ENCODE measurements around the gene DHRSX. TPM values are rescaled to one million over a fixed set of nuclear protein-coding genes. Genes with fewer than 3 reads are reported as not detected.

Gene DHRSX
- total and polyA plus RNA-seq, 10 of the 15 experiments (the other 5 are each of a cell fraction or from before 2014, with no cell fraction given), result 1.7 to 39.5 (median 16.5) TPM

DNA sequence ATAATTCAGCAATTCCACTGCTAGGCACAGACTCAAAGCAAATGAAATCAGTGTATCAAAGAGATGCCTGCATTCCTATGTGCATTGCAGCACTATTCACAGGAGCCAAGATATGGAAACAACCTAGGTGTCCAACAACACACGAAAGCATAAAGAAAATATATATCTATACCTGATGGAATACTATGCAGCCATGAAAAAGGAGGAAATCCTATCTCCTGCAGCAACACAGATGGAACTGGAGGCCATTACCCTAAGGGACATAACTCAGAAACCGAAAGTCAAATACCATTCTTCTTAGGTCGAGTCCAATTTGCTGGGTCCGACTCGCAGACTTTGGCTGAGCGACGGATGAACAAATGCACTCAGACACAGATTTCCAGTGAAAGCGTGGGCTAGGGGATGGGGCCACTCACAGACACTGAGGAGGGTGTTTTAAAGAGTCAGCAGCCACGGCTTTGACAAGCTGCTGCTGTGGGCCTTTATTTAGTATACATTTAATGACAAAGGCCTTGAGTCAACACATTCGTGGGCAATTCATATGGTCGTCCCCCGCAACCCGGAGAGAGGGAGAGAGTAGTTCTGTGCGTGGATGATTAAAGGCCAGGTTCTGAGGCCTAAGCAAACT, 93.8 kb downstream of the DHRSX start:
- intact Hi-C loops (cut with micrococcal nuclease; ENCODE audit: unreplicated experiment) (no loop called here), in situ Hi-C loops (cut with MboI) (no loop called here)
- SMC1A ChIA-PET (ENCODE audit: uncharacterized antibody, unreplicated experiment), result no interaction called here
- BruUV-seq (replicated peaks), result no TSS peak
- FAIRE-seq, result no peak
- H3K9me3 ChIP-seq (replicated peaks; ENCODE audit: control insufficient read depth, insufficient read depth, low read length), result peaks cover 8% of the 10 kb centered on the region; the same call in 2 of the 3 replicates
- 94% methylated on average over 14 of the region's 14 CpGs for WGBS (ENCODE audit: insufficient coverage, insufficient replicate concordance, low lambda C conversion rate, missing lambda C conversion rate)
- TF ChIP-seq SMARCA5 (IDR thresholded peaks at IDR 0.05) (0 out of 2 replicates have a peak, but pooled peaks have one; percentile 65), SPI1 (IDR thresholded peaks at IDR 0.05; ENCODE audit: borderline replicate concordance, insufficient read depth, low read depth, low read length) (no peak)
- no peak for DNase-seq (ENCODE audit: low read depth, low spot score)
- H3K4me1 ChIP-seq (ENCODE audit: control insufficient read depth, insufficient read depth, low read length), result no peaks in the 10 kb centered on the region
- RAD21 ChIA-PET (ENCODE audit: unreplicated experiment), result no interaction called here
- ATAC-seq, result no peak
- CTCF ChIA-PET, result no interaction called here
- no peak overlapping the region for H3K4me3 ChIP-seq
- H3K4me2 ChIP-seq (ENCODE audit: control insufficient read depth, insufficient read depth), result no peak overlapping the region
- H4K20me1 ChIP-seq (ENCODE audit: control insufficient read depth, insufficient read depth), result no peaks in the 10 kb centered on the region
- H3K27me3 ChIP-seq (replicated peaks in 1 of 2; ENCODE audit: control insufficient read depth in 2 of 2, insufficient read depth in 2 of 2, low read length in 1 of 2), result no peaks in the 10 kb centered on the region
- H2AFZ ChIP-seq (ENCODE audit: control insufficient read depth, low read depth, low read length), result no peak overlapping the region
- H3K36me3 ChIP-seq (ENCODE audit: control insufficient read depth in 2 of 2, insufficient read depth in 2 of 2, low read length in 1 of 2), result peaks cover 4 to 8% of the 10 kb centered on the region in 2 experiments; a peak in 3 of 4 replicates
- no peak overlapping the region for H3K27ac ChIP-seq (ENCODE audit: control insufficient read depth, insufficient read depth)
- no peak overlapping the region for H3K9ac ChIP-seq (ENCODE audit: control insufficient read depth, insufficient read depth, low read length)
- POLR2A ChIA-PET, result no interaction called here
- no peaks in the 10 kb centered on the region for H3K79me2 ChIP-seq (ENCODE audit: control insufficient read depth, insufficient read depth, low read length)

DNA sequence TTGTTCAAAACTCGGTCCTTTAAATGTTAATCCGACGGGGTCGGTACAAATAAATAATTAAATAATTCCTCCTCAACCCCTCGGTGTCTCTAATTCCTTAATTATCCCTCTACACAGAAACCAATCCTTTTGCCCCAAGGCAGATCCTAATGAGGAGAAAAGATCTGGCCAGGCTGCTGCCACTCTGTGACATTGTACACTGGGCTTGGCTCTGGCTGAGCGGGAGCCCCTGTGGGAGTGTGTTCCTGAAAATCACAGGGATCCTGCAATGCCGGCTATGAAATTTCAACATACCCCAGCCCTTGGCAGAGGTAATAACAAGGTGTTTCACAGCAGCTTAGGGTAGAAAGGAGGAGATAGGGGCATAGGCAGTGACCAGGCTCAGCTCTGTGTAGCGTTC, 96.0 kb downstream of the DHRSX start:
- WGBS (ENCODE audit: insufficient coverage, insufficient replicate concordance, low lambda C conversion rate, missing lambda C conversion rate), result 98% methylated on average over 8 of the region's 8 CpGs
- TF ChIP-seq SMAD1 (IDR thresholded peaks at IDR 0.05; ENCODE audit: low read depth, partially characterized antibody), result no peak
- no peak for TF ChIP-seq PAX5 (IDR thresholded peaks at IDR 0.05; ENCODE audit: borderline replicate concordance, low read depth, low read length)
- TF ChIP-seq, protein P1, sequence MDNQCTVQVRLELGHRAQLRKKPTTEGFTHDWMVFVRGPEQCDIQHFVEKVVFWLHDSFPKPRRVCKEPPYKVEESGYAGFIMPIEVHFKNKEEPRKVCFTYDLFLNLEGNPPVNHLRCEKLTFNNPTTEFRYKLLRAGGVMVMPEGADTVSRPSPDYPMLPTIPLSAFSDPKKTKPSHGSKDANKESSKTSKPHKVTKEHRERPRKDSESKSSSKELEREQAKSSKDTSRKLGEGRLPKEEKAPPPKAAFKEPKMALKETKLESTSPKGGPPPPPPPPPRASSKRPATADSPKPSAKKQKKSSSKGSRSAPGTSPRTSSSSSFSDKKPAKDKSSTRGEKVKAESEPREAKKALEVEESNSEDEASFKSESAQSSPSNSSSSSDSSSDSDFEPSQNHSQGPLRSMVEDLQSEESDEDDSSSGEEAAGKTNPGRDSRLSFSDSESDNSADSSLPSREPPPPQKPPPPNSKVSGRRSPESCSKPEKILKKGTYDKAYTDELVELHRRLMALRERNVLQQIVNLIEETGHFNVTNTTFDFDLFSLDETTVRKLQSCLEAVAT (IDR thresholded peaks at IDR 0.05), result no peak
- TF ChIP-seq SREBF1 (IDR thresholded peaks at IDR 0.05; ENCODE audit: low read length), result no peak
- no peak for TF ChIP-seq IRF4 (IDR thresholded peaks at IDR 0.05; ENCODE audit: low read depth, low read length)
- TF ChIP-seq NR2F1 (conservative IDR thresholded peaks at IDR 0.05), result no peak
- TF ChIP-seq MYB (IDR thresholded peaks at IDR 0.05; ENCODE audit: borderline replicate concordance, low read depth, low read length), result no peak
- no peak for TF ChIP-seq IKZF1 (conservative IDR thresholded peaks at IDR 0.05)
- no peak for TF ChIP-seq BACH1 (IDR thresholded peaks at IDR 0.05; ENCODE audit: borderline replicate concordance)
- TF ChIP-seq ASH2L (IDR thresholded peaks at IDR 0.05; ENCODE audit: borderline replicate concordance, low read depth), result no peak
- no peak for TF ChIP-seq MTA2 (IDR thresholded peaks at IDR 0.05; ENCODE audit: low read depth)
- TF ChIP-seq, protein P2, sequence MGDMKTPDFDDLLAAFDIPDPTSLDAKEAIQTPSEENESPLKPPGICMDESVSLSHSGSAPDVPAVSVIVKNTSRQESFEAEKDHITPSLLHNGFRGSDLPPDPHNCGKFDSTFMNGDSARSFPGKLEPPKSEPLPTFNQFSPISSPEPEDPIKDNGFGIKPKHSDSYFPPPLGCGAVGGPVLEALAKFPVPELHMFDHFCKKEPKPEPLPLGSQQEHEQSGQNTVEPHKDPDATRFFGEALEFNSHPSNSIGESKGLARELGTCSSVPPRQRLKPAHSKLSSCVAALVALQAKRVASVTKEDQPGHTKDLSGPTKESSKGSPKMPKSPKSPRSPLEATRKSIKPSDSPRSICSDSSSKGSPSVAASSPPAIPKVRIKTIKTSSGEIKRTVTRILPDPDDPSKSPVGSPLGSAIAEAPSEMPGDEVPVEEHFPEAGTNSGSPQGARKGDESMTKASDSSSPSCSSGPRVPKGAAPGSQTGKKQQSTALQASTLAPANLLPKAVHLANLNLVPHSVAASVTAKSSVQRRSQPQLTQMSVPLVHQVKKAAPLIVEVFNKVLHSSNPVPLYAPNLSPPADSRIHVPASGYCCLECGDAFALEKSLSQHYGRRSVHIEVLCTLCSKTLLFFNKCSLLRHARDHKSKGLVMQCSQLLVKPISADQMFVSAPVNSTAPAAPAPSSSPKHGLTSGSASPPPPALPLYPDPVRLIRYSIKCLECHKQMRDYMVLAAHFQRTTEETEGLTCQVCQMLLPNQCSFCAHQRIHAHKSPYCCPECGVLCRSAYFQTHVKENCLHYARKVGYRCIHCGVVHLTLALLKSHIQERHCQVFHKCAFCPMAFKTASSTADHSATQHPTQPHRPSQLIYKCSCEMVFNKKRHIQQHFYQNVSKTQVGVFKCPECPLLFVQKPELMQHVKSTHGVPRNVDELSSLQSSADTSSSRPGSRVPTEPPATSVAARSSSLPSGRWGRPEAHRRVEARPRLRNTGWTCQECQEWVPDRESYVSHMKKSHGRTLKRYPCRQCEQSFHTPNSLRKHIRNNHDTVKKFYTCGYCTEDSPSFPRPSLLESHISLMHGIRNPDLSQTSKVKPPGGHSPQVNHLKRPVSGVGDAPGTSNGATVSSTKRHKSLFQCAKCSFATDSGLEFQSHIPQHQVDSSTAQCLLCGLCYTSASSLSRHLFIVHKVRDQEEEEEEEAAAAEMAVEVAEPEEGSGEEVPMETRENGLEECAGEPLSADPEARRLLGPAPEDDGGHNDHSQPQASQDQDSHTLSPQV (IDR thresholded peaks at IDR 0.05), result no peak

More for the DNA sequence above, 96.0 kb downstream of the DHRSX start:
- Histone ChIP-seq H3K9ac (ENCODE audit: control insufficient read depth, insufficient read depth, low read length) (no peak overlapping the region), H3K4me3 (no peak overlapping the region), H3K4me1 (ENCODE audit: control insufficient read depth, insufficient read depth, low read length) (no peaks in the 10 kb centered on the region), H4K20me1 (ENCODE audit: control insufficient read depth, insufficient read depth) (no peaks in the 10 kb centered on the region), H3K9me3 (replicated peaks; ENCODE audit: control insufficient read depth, insufficient read depth, low read length) (peaks cover 8% of the 10 kb centered on the region; the same call in 2 of the 3 replicates), H3K4me2 (ENCODE audit: control insufficient read depth, insufficient read depth) (no peak overlapping the region), H3K27me3 (replicated peaks in 1 of 2; ENCODE audit: control insufficient read depth in 2 of 2, insufficient read depth in 2 of 2, low read length in 1 of 2) (no peaks in the 10 kb centered on the region), H3K36me3 (ENCODE audit: control insufficient read depth in 2 of 2, insufficient read depth in 2 of 2, low read length in 1 of 2) (peaks cover 2 to 5% of the 10 kb centered on the region in 2 experiments; a peak in 3 of 4 replicates), H2AFZ (ENCODE audit: control insufficient read depth, low read depth, low read length) (no peak overlapping the region), H3K27ac (ENCODE audit: control insufficient read depth, insufficient read depth) (no peak overlapping the region), H3K79me2 (ENCODE audit: control insufficient read depth, insufficient read depth, low read length) (no peaks in the 10 kb centered on the region)
- ATAC-seq (no peak), DNase-seq (ENCODE audit: low read depth, low spot score) (no peak), FAIRE-seq (no peak)
- ChIA-PET POLR2A (no interaction called here), CTCF (no interaction called here), RAD21 (ENCODE audit: unreplicated experiment) (no interaction called here), SMC1A (ENCODE audit: uncharacterized antibody, unreplicated experiment) (no interaction called here)
- in situ Hi-C loops (cut with MboI) (no loop called here), intact Hi-C loops (cut with micrococcal nuclease; ENCODE audit: unreplicated experiment) (no loop called here)
- no TSS peak for BruUV-seq (replicated peaks)
